ENCODE results near the gene NME3. TPM values are rescaled to one million over a fixed set of nuclear protein-coding genes. Genes with fewer than 3 reads are reported as not detected.

NME3 gene
- total RNA-seq, 1 donor from 2014 or later, result 15.6 TPM

GRCh38 chr16:1774448-1774780, 3.1 kb upstream of the NME3 start:
- no peaks in the 10 kb centered on the region for H3K36me3 ChIP-seq
- peaks cover 5% of the 10 kb centered on the region for H3K4me1 ChIP-seq
- no peak overlapping the region for H3K9ac ChIP-seq
- Mint-ChIP-seq H3K36me3 (peaks cover 3% of the 10 kb centered on the region), H3K9me3 (no peaks in the 10 kb centered on the region), H3K4me3 (peak overlapping the region; percentile 97), H3K27me3 (ENCODE audit: insufficient read depth, low read depth) (peaks cover 3% of the 10 kb centered on the region), H3K27ac (no peak overlapping the region), H3K4me1 (peaks cover 10% of the 10 kb centered on the region)
- H4K20me1 ChIP-seq (ENCODE audit: low read depth), result peaks cover 42% of the 10 kb centered on the region
- H3F3A ChIP-seq (ENCODE audit: low read depth), result peaks cover 7% of the 10 kb centered on the region
- DNase-seq (ENCODE audit: low spot score), result no peak
- peak overlapping the region; percentile 83 for H3K4me3 ChIP-seq
- H3K27me3 ChIP-seq, result no peaks in the 10 kb centered on the region
- H2AFZ ChIP-seq (replicated peaks), result no peak overlapping the region
- TF ChIP-seq EZH2phosphoT487 (IDR thresholded peaks at IDR 0.05), result no peak
- no peak for TF ChIP-seq EZH2 (IDR thresholded peaks at IDR 0.05)
- no peak for TF ChIP-seq CTCF (IDR thresholded peaks at IDR 0.05)
- peaks cover 25% of the 10 kb centered on the region for H3K79me2 ChIP-seq (ENCODE audit: low read depth)
- H3K4me2 ChIP-seq, result peak overlapping the region; percentile 95
- no peaks in the 10 kb centered on the region for H3K9me3 ChIP-seq (ENCODE audit: low read depth)
- H3K27ac ChIP-seq, result no peak overlapping the region

- Mint-ChIP-seq H3K27me3 (ENCODE audit: insufficient read depth, low read depth) (peaks cover 3% of the 10 kb centered on the region), H3K36me3 (peaks cover 3% of the 10 kb centered on the region), H3K4me1 (peaks cover 10% of the 10 kb centered on the region), H3K27ac (no peak overlapping the region), H3K9me3 (no peaks in the 10 kb centered on the region), H3K4me3 (peak overlapping the region; percentile 97)
- H3K36me3 ChIP-seq, result no peaks in the 10 kb centered on the region
- H3K27me3 ChIP-seq, result no peaks in the 10 kb centered on the region
- peak overlapping the region; percentile 95 for H3K4me2 ChIP-seq
- peak overlapping the region; percentile 80 for H2AFZ ChIP-seq (replicated peaks)
- H3F3A ChIP-seq (ENCODE audit: low read depth), result peaks cover 7% of the 10 kb centered on the region
- peak overlapping the region; percentile 83 for H3K4me3 ChIP-seq
- TF ChIP-seq EZH2phosphoT487 (IDR thresholded peaks at IDR 0.05) (no peak), EZH2 (IDR thresholded peaks at IDR 0.05) (no peak), CTCF (IDR thresholded peaks at IDR 0.05) (no peak)
- H3K27ac ChIP-seq, result no peak overlapping the region
- peak overlapping the region; percentile 47 for H3K9ac ChIP-seq
- DNase-seq (ENCODE audit: low spot score), result no peak
- peaks cover 5% of the 10 kb centered on the region for H3K4me1 ChIP-seq
- H3K9me3 ChIP-seq (ENCODE audit: low read depth), result no peaks in the 10 kb centered on the region
- H4K20me1 ChIP-seq (ENCODE audit: low read depth), result peaks cover 41% of the 10 kb centered on the region
- H3K79me2 ChIP-seq (ENCODE audit: low read depth), result peaks cover 25% of the 10 kb centered on the region
These were observed 2.5 kb upstream of the NME3 start for GRCh38 chr16:1773703-1774447.

- peaks cover 38% of the 10 kb centered on the region for H4K20me1 ChIP-seq (ENCODE audit: low read depth)
- H3K36me3 ChIP-seq, result no peaks in the 10 kb centered on the region
- H3K4me1 ChIP-seq, result peaks cover 5% of the 10 kb centered on the region
- H3K4me2 ChIP-seq, result peak within 1 kb of the TSS; percentile 95
- Mint-ChIP-seq H3K27ac (no peak within 1 kb of the TSS), H3K4me1 (peaks cover 10% of the 10 kb centered on the region), H3K9me3 (no peaks in the 10 kb centered on the region), H3K27me3 (ENCODE audit: insufficient read depth, low read depth) (peaks cover 3% of the 10 kb centered on the region), H3K36me3 (peaks cover 3% of the 10 kb centered on the region), H3K4me3 (peak within 1 kb of the TSS; percentile 97)
- H2AFZ ChIP-seq (replicated peaks), result peak within 1 kb of the TSS; percentile 80
- TF ChIP-seq EZH2phosphoT487 (IDR thresholded peaks at IDR 0.05), result no peak
- peak; percentile 85 for TF ChIP-seq CTCF (IDR thresholded peaks at IDR 0.05)
- no peaks in the 10 kb centered on the region for H3K27me3 ChIP-seq
- peak; percentile 97 for DNase-seq (ENCODE audit: low spot score)
- H3K4me3 ChIP-seq, result peak within 1 kb of the TSS; percentile 83
- peaks cover 7% of the 10 kb centered on the region for H3F3A ChIP-seq (ENCODE audit: low read depth)
- H3K9ac ChIP-seq, result peak within 1 kb of the TSS; percentile 59
- peaks cover 25% of the 10 kb centered on the region for H3K79me2 ChIP-seq (ENCODE audit: low read depth)
- H3K9me3 ChIP-seq (ENCODE audit: low read depth), result no peaks in the 10 kb centered on the region
- H3K27ac ChIP-seq, result no peak within 1 kb of the TSS
These were observed 1.8 kb upstream of the NME3 start, which contains the start of gene MRPS34 for GRCh38 chr16:1772908-1773702. Gene MRPS34, minus strand, starts transcription at chr16:1773134. Its CDS starts 15 bp downstream, at chr16:1773119.

All from neural progenitor cell (in vitro differentiated cells).